ENCODE data around the gene TIMP2. TPM values are rescaled to one million over a fixed set of nuclear protein-coding genes. Genes with fewer than 3 reads are reported as not detected.

The TIMP2 gene
- total RNA-seq, 2 experiments from 2014 or later = 0.54 TPM; not detected in 1

DNA sequence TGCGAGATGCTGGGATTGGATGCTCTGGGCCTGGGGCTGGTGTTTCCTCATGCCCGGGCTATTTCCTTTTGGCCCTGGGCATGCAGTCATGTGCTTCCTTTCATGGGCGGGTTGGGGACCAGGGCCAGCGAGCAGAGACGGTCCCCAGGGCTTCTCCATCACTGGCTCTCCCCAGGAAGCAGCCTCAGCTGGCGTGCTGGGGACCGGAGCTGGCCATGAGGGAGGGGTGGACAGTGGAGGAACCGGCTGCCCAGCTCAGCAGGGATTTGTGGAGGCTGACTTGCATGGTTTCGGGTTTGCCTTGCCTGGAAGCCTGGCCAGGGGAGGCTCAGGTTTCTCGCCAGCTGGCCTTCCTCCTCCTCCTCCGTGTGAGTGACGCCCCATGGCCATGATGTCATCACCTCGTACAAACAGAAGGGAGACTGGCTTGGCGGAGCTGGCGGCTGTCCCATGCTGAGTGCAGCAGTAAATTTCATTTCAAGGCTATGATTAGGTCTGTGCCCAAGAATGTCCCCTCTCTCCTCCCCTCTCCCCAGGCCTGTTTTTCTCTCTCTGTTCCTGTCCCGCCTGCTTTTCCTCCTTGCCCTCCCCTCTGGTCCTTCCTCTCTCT, 8.9 kb upstream of the TIMP2 start:
- ChIA-PET POLR2A (no interaction called here), CTCF (ENCODE audit: unreplicated experiment) (no interaction called here)

GRCh38 chr17:78933025-78933958, 8.1 kb upstream of the TIMP2 start:
- intact Hi-C loops (cut with micrococcal nuclease; ENCODE audit: unreplicated experiment) = no loop called here
- BruUV-seq (replicated peaks) = no TSS peak
- Histone ChIP-seq H3K79me2 (ENCODE audit: insufficient read depth, low read depth, low read length) (no peaks in the 10 kb centered on the region), H3K36me3 (ENCODE audit: insufficient read depth, low read length) (no peaks in the 10 kb centered on the region), H3K4me1 (ENCODE audit: insufficient read depth, low read length, poor library complexity, severe bottlenecking) (no peaks in the 10 kb centered on the region), H3K9me3 (ENCODE audit: low read length) (no peaks in the 10 kb centered on the region), H3K9me2 (ENCODE audit: insufficient read depth, low read length) (no peaks in the 10 kb centered on the region), H3K4me3 (ENCODE audit: low read depth, low read length, poor library complexity, severe bottlenecking) (no peak overlapping the region), H3K27ac (ENCODE audit: low read depth, low read length, poor library complexity, severe bottlenecking) (no peak overlapping the region), H4K20me1 (ENCODE audit: insufficient read depth, low read length) (no peaks in the 10 kb centered on the region), H2AFZ (ENCODE audit: low read length) (no peak overlapping the region), H3K4me2 (ENCODE audit: low read length) (no peak overlapping the region)
- CTCF ChIA-PET (ENCODE audit: unreplicated experiment) = no interaction called here
- TF ChIP-seq, protein P1, sequence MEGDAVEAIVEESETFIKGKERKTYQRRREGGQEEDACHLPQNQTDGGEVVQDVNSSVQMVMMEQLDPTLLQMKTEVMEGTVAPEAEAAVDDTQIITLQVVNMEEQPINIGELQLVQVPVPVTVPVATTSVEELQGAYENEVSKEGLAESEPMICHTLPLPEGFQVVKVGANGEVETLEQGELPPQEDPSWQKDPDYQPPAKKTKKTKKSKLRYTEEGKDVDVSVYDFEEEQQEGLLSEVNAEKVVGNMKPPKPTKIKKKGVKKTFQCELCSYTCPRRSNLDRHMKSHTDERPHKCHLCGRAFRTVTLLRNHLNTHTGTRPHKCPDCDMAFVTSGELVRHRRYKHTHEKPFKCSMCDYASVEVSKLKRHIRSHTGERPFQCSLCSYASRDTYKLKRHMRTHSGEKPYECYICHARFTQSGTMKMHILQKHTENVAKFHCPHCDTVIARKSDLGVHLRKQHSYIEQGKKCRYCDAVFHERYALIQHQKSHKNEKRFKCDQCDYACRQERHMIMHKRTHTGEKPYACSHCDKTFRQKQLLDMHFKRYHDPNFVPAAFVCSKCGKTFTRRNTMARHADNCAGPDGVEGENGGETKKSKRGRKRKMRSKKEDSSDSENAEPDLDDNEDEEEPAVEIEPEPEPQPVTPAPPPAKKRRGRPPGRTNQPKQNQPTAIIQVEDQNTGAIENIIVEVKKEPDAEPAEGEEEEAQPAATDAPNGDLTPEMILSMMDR (conservative IDR thresholded peaks at IDR 0.05; ENCODE audit: low read length) = no peak
- TF ChIP-seq EZH2phosphoT487 (IDR thresholded peaks at IDR 0.05; ENCODE audit: borderline replicate concordance, low read depth, low read length) = no peak
- DNase-seq (ENCODE audit: low spot score) = peak; percentile 23
- POLR2A ChIA-PET = interaction anchor here (0.6 kb wide), 1 partner anchor 156 kb away, joined by 4 read pairs; no protein-coding TSS in a partner anchor

More for the DNA sequence above, 8.9 kb upstream of the TIMP2 start:
- H2AFZ ChIP-seq (ENCODE audit: low read length) = no peak overlapping the region
- intact Hi-C loops (cut with micrococcal nuclease; ENCODE audit: unreplicated experiment) = no loop called here
- TF ChIP-seq EZH2phosphoT487 (IDR thresholded peaks at IDR 0.05; ENCODE audit: borderline replicate concordance, low read depth, low read length) = no peak
- TF ChIP-seq, protein P1 (conservative IDR thresholded peaks at IDR 0.05; ENCODE audit: low read length) = no peak
- no peak overlapping the region for H3K4me3 ChIP-seq (ENCODE audit: low read depth, low read length, poor library complexity, severe bottlenecking)
- no peaks in the 10 kb centered on the region for H3K4me1 ChIP-seq (ENCODE audit: insufficient read depth, low read length, poor library complexity, severe bottlenecking)
- no peak overlapping the region for H3K4me2 ChIP-seq (ENCODE audit: low read length)
- no peaks in the 10 kb centered on the region for H4K20me1 ChIP-seq (ENCODE audit: insufficient read depth, low read length)
- no TSS peak for BruUV-seq (replicated peaks)
- no peaks in the 10 kb centered on the region for H3K9me2 ChIP-seq (ENCODE audit: insufficient read depth, low read length)
- H3K27ac ChIP-seq (ENCODE audit: low read depth, low read length, poor library complexity, severe bottlenecking) = no peak overlapping the region
- no peak for DNase-seq (ENCODE audit: low spot score)
- no peaks in the 10 kb centered on the region for H3K36me3 ChIP-seq (ENCODE audit: insufficient read depth, low read length)
- H3K9me3 ChIP-seq (ENCODE audit: low read length) = no peaks in the 10 kb centered on the region
- no peaks in the 10 kb centered on the region for H3K79me2 ChIP-seq (ENCODE audit: insufficient read depth, low read depth, low read length)

Measured in OCI-LY7 (cell line).